Skin epidermis (tissue), 12 donors: Measurements from ENCODE around the gene TACC2.

ENCODE experiments used
- H3K27ac ChIP-seq, 21 experiments: fragments of 200-600 bp; sonication (generic) in 11 of 21; one replicate each; pipeline ENCODE4 v1.5.0; 2020; ENCODE audit warnings: mild to moderate bottlenecking in 3 of 21, inconsistent platforms in 2 of 21, moderate library complexity in 2 of 21
- H3K4me3 ChIP-seq, 7 experiments: fragments of 200-600 bp; sonication (generic) in 2 of 7; one replicate each; pipeline ENCODE4 v1.5.0; 2020; ENCODE audit warnings: inconsistent platforms in 2 of 7, mild to moderate bottlenecking in 2 of 7, moderate library complexity in 1 of 7

TACC2 gene

DNA sequence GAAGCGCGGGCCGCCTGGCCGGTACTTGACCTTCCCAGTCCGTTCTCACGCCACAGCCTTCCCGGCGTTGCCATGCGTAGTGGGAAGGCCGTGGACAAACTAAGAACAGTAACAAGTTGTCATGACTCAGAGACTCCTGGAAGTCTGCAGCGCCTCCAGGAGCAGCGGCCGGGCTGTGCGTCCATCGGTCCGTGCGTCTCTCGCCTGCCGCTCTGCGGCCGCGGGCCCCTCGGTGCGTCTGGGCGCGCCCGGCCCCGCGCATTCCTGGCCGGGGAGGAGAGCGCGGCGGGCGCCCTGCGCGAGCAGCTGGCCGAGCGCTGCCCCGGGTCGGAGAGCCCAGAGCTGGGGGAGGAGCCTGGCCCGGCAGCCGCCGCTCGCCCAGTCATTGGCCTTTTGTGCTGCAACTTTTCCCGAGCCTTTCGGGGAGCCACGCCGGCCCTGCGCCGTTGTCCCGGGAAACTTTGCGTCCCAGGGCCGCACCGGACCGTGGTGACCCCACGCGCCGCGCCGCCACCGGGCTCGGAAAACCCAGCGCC, 123.7 kb downstream of the TACC2 start:
- H3K4me3 ChIP-seq = peak overlapping the region; percentile 50 to 63 (median 57)
- H3K27ac ChIP-seq = peak overlapping the region; percentile 64 to 98 (median 88)

DNA sequence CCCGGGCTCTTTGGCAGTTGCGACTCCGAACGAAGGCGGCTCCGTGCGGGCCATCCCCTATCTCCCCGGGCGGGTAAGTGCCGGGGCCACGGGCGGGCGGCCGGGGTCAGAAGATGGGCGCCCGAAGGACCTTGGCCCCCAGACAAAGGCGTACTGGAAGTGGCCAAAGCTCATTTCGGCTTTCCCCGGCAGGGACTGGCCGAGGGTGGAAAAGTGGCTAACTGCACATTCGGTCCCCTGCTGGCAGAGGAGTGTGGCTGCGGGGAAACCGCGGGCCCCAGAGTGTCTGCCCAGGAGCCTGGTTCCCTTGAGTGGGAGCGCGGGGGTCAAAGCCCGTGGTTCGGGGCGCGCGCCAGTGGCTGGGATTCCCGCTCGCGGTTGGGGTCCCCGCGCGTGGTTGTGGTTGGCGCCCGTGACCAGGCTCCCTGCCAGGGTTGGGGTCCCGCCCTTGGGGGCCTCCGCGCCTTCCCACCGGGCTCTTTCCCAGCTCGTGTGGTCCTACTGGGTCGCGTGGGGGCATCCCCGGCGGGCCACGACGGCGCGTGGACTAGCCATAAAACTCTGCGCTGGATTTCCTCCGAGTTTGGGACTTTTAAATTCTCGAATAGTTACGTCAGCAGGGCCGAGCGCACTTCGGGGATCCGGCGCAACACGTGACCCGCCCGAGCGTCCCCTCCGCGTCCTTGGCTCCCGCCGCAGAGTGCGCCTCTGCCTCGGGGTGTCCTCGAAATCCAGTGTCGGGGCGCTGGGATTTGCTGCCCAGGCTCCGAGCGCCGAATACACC, 124.4 kb downstream of the TACC2 start:
- H3K27ac ChIP-seq = peak overlapping the region; percentile 64 to 98 (median 88)
- H3K4me3 ChIP-seq = peak overlapping the region; percentile 50 to 63 (median 57)

DNA sequence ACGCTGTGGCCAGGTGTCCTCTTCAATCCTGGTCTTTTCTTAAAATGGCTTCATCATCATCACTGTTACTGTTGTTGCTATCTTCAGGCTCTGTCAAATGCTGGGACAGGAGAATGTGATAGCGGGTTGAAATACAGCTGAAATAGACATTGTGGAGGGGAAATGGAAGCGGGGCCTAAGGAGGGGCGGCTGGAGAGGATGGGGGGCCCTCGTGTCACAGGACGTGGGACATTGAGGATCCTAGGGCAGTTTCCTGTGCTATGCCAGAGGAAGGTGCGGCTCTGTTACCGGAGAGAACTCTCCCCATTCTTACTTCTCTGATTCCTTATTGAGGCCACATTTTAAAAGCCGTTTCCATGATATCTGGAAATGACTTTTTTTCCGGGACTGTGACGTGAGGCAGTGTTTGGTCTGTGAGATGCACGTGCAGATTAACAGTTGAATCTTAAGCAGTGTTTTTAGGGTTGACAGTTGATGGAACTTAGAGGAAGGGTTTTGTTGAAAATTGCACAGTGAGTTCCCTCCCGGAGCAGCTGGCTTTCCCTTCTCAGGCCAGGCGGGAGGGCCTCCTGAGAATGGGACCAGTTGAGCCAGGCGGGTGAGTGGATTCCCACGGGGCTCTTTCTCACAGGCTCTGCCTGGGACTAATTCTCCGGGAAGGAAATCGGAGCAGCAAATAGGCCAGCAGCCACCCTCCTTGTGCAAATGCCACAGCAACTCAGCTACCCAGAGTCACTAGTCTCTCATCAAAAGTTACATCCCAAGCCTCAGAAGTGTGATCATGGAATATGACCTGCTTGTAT, 125.2 kb downstream of the TACC2 start:
- H3K4me3 ChIP-seq = peak overlapping the region; percentile 50 to 63 (median 57)
- peak overlapping the region in 19 of 21 experiments; percentile 64 to 98 (median 88) for H3K27ac ChIP-seq

GRCh38 chr10:122115874-122116273, 126.9 kb downstream of the TACC2 start:
- Histone ChIP-seq H3K27ac (peak overlapping the region in 1 of 21 experiments; percentile 22), H3K4me3 (no peak overlapping the region)

GRCh38 chr10:122116331-122116730, 127.4 kb downstream of the TACC2 start:
- Histone ChIP-seq H3K4me3 (no peak overlapping the region), H3K27ac (no peak overlapping the region)

DNA sequence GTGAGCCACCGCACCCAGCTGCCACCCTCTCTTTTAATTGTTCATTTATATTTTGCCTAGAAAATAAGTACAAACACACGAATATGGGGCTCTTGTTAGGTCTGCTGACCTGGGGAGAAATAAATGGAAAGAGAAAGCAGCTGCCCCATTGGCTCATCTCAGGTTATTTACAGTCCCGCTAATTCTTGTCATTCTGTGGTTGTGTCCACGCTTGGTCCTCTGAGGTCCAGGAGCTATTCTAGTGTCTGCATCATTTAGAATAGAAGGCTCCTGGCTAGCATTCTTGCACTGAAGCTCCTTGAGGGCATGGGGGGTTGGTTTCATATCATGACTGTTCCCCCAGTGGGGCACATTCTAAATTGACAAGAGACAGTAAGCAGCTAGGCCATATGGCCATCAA, 128.5 kb downstream of the TACC2 start:
- no peak overlapping the region for H3K4me3 ChIP-seq
- no peak overlapping the region for H3K27ac ChIP-seq

DNA sequence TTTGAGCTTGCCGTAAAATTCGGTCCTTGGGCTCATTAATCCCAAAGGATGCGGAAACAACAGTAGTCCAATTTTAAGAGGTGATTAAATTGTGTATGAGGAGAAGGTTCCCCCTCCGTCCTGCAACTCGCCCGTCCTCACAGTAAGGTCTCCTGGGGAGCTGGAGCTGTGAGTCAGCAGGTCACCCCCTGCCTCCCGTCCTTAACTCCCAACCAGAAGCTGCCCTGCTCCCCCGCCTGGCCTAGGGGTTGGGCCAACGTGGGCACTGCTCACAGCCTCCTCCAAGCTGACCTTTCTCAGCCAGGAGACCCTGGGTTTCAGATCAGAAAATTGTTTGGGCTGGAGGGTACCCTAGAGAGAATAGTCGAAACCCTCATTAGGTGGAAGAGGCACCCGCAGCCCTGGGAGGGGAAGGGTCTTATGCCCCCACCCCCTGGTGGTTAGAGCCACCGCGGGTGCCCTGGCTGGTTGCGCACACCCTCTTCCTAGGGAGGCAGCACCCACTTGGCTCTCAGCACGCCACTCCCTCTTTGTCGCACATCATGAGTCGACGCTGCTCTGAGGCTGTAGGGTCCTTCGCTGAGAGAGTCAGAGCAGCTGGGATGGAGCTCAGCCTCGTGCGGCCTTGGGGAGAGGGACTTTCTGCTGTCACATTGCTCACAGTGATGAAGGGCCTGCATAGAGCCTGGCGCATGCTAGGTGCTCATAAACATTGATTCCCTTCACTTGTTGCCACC, 131.2 kb downstream of the TACC2 start:
- H3K4me3 ChIP-seq = no peak overlapping the region
- no peak overlapping the region for H3K27ac ChIP-seq

GRCh38 chr10:122121059-122121458, 132.1 kb downstream of the TACC2 start:
- H3K4me3 ChIP-seq = no peak overlapping the region
- H3K27ac ChIP-seq = no peak overlapping the region

DNA sequence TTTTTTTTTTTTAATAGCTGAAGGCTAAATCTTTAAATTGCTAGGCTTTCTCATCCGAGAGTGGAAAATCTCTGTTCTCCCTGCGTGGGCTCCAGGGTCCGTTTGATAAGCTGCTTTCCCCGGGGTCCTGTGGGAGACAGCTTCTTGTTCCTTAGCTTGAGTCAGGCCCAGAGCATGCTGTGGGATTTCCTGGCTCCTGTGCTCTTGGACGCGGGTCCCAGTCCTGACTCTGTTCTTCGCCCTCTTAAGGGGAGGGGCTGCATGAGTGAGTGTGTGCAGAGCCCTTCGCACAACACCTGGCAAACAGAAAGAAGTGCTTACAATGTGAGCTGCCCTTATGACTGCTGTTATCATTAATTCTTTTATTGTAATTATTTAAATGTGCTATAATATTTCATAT, 133.5 kb downstream of the TACC2 start:
- no peak overlapping the region for H3K4me3 ChIP-seq
- no peak overlapping the region for H3K27ac ChIP-seq

GRCh38 chr10:122123186-122123585, 134.2 kb downstream of the TACC2 start:
- Histone ChIP-seq H3K27ac (no peak overlapping the region), H3K4me3 (no peak overlapping the region)

- Histone ChIP-seq H3K4me3 (no peak overlapping the region), H3K27ac (no peak overlapping the region)
Measured at GRCh38 chr10:122124342-122124741, 135.4 kb downstream of the TACC2 start.

GRCh38 chr10:122124808-122125207, 135.8 kb downstream of the TACC2 start:
- no peak overlapping the region for H3K27ac ChIP-seq
- H3K4me3 ChIP-seq = no peak overlapping the region

DNA sequence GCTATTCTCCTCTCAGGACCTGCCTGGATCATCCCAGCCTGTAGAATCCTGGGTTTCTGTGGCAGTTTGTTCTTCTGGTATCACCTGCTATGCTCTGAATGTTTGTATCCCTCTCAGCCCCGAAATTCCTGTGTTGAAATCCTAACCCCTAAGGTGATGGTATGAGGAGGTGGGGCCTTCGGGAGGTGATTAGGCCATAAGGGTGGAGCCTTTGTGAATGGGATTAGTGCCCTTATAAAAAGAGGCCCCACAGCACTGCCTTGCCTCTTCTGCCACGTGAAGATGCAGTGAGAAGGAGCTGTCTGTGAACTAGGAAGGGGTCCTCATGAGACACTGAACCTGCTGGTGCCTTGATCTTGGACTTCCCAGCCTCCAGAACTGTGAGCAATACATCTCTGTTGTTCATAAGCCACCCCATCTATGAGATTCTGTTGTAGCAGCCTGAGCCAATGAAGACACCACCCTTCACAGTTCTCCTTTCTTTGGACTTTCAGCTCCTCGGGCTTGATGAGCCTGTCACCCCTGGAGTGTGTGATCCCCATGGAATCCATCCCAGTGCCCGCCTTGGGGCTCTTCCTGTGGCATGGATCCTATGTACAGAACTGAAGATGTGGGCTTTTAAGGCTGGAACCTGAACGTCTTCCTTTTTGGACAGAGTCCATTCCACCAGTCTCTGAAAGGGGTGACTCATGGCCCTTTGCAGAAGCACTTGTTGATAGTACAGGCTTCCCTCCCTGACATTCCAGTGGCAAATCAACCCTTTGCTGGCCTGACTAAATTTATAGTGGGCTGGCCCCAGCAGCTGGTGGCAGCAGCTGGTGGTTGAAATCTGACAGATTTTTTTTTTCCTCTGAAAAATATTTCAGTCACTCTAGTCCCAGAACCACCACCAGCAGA, 138.0 kb downstream of the TACC2 start:
- H3K27ac ChIP-seq = peak overlapping the region in 6 of 21 experiments; percentile 15 to 76 (median 56)
- H3K4me3 ChIP-seq = no peak overlapping the region

DNA sequence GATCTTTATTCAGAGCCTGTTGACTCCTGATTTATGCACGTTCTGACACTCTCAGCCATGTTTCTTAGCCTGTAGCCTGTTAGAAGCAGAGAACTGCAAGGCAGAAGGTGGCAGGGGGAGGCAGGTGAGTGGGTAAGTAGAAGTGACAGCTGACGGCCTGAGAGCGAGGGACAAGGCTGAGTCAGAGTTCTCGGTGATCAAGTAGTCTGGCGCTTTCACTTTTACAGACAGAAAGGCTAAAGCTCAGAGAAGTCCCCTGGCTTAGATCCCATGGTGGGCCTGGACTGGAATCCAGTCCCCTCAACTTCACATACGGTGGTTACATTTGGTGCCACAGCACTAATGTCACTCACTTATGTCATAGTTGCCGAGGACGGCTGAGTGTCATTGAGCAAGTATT, 139.0 kb downstream of the TACC2 start:
- Histone ChIP-seq H3K4me3 (peak overlapping the region in 1 of 7 experiments; percentile 2), H3K27ac (peak overlapping the region in 6 of 21 experiments; percentile 30 to 76 (median 65))

DNA sequence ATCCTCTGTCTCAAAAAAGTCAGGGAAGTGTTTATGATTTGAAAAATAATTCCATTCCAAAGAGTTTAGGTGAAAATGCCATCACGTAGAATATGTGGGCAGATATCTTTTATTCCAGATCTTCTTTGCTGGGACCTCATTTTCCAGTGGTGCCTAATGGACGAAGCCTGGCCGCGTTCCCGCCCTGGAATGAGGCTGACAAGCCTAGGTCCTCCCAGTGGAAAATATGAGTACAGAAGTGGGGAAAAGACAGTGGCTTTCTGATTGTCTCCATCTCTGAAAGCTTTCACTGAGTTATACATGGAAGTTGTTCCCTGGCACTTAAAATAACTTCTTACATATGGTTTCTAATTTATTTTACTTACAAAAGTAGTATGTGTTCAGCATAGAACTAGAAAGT, 139.4 kb downstream of the TACC2 start:
- peak overlapping the region in 6 of 21 experiments; percentile 30 to 76 (median 65) for H3K27ac ChIP-seq
- H3K4me3 ChIP-seq = peak overlapping the region in 1 of 7 experiments; percentile 2

DNA sequence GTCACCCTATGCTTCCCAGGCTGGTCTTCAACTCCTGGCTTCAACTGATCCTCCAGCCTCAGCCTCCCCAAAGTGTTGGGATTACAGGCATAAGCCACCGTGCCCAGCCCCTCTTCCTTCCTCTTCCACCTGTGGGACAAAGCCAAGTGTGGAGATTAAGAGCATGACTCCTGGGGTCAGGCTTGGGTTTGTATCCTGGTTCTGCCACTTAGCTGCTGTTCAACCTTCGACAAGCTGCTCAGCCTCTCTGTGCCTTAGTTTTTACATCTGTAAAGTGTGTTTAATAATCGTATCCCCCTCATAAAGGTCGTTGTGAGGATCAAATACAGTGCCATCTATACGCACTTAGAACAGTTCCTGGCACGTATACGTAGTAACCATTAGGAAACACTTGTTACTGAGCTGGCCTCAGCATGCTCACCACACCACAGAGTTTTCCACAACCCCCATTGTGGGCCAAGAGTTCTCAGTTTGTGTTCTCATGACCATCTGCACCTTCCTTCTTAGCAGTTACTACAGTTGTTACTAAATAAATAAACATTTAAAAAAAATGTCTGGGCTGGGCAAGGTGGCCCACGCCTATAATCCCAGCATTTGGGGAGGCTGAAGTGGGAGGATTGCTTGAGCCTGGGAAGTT, 141.6 kb downstream of the TACC2 start:
- Histone ChIP-seq H3K27ac (no peak overlapping the region), H3K4me3 (no peak overlapping the region)

DNA sequence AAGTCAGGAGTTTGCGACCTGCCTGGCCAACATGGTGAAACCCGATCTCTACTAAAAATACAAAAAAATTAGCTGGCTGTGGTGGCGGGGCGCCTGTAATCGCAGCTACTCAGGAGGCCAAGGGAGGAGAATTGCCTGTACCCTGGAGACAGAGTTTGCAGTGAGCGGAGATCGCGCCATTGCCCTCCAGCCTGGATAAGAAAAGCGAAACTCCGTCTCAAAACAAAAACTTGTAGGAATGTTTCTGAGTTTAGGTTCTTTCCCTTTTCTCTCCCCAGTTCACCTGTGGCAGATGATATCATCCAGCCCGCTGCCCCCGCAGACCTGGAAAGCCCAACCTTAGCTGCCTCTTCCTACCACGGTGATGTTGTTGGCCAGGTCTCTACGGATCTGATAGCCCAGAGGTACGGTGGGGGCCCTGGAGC, 143.4 kb downstream of the TACC2 start:
- Histone ChIP-seq H3K27ac (peak overlapping the region in 1 of 21 experiments; percentile 45), H3K4me3 (no peak overlapping the region)

DNA sequence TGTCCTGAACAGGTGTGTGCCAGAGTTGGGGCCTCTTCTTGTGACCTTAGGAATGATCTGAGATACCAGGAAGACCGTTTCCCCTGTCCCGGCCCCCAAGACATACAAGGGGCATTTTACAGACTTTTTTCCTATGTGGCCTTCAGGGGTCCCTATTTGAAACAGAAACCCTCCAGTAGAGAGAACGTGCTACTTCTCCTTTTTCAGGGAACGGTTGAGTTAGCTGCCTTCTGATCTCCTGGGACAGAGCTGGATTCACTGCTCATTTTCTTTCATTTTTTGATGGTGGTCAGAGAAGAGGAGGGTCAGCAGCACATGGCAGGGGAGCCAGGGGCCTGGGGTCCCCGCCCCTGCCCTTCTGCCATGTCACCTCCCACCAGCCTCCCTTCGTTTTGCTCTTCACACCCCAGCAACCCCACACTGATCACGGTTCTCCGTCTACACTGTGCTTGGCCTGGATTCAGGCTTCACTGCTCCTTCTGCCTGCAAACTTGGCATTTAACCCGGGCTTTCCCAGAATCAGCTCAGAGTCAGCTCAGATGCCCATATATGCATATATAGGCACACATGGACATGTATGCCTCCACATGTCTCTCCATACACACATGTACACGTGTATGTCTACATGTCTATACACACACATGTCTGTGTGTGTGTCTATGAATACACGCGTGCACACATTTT, 144.1 kb downstream of the TACC2 start:
- H3K4me3 ChIP-seq = no peak overlapping the region
- no peak overlapping the region for H3K27ac ChIP-seq
